AG04449 (cell line): ENCODE results near the gene PARD3B.

Experiments used
- CTCF ChIA-PET: fragments of 350-600 bp; formaldehyde crosslinking; extraction: SDS; loops from one replicate; lab custom pipeline; 2021; ENCODE audit warnings: antibody characterized with exemption; lab: Yijun Ruan, JAX
- POLR2A ChIA-PET: fragments of 400-600, 350-600 bp; formaldehyde crosslinking; extraction: SDS; loops from one replicate; lab custom pipeline; 2020; ENCODE audit warnings: antibody characterized with exemption, inconsistent platforms; lab: Yijun Ruan, JAX
- DNase-seq: peaks from one replicate; pipeline ENCODE4 v3.0.0-alpha.2; 2010; ENCODE audit warnings: low read depth, low spot score
- H3K4me3 ChIP-seq: 2 replicates; pipeline ENCODE4 v1.5.1; 2011; ENCODE audit warnings: low read depth, mild to moderate bottlenecking, control low read depth, low read length
- TF ChIP-seq, protein P1 (sequence below): IDR thresholded peaks from one replicate; pipeline ENCODE4 v1.5.1; 2011; ENCODE audit warnings: mild to moderate bottlenecking, moderate library complexity, low read length, control low read depth, inconsistent platforms; ENCODE audit not compliant: insufficient read depth; ENCODE audit errors: missing control alignments

PARD3B gene

GRCh38 chr2:205438241-205438640 is 893.0 kb downstream of the PARD3B start:
- ChIA-PET CTCF (no interaction called here), POLR2A (no interaction called here)
- TF ChIP-seq, protein P1, sequence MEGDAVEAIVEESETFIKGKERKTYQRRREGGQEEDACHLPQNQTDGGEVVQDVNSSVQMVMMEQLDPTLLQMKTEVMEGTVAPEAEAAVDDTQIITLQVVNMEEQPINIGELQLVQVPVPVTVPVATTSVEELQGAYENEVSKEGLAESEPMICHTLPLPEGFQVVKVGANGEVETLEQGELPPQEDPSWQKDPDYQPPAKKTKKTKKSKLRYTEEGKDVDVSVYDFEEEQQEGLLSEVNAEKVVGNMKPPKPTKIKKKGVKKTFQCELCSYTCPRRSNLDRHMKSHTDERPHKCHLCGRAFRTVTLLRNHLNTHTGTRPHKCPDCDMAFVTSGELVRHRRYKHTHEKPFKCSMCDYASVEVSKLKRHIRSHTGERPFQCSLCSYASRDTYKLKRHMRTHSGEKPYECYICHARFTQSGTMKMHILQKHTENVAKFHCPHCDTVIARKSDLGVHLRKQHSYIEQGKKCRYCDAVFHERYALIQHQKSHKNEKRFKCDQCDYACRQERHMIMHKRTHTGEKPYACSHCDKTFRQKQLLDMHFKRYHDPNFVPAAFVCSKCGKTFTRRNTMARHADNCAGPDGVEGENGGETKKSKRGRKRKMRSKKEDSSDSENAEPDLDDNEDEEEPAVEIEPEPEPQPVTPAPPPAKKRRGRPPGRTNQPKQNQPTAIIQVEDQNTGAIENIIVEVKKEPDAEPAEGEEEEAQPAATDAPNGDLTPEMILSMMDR: no peak
- peak; percentile 4 for DNase-seq
- H3K4me3 ChIP-seq: no peak overlapping the region

- no peak for DNase-seq
- ChIA-PET POLR2A (no interaction called here), CTCF (no interaction called here)
- no peak overlapping the region for H3K4me3 ChIP-seq
- TF ChIP-seq, protein P1: no peak
These were observed 894.3 kb downstream of the PARD3B start for GRCh38 chr2:205439621-205440020.

DNA sequence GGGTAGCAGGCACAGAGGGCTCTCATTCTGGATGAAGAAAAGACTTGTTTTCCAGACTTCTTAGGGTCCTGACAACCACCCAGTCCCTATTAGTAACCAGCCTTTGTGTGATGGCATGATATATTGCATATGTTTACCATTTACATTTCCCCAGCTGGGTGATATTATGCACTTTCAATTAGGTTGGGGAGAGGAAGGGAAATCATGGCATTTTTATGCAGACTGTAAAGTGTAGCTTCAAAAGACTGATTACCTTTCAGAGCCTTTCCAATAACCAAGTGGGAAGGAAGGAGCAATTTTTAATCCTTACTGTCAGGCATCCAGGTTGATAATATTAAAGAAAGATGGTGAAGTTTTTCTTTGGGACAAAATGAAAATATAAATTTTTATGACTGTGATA is 896.2 kb downstream of the PARD3B start:
- TF ChIP-seq, protein P1: no peak
- ChIA-PET CTCF (no interaction called here), POLR2A (no interaction called here)
- H3K4me3 ChIP-seq: no peak overlapping the region
- no peak for DNase-seq

DNA sequence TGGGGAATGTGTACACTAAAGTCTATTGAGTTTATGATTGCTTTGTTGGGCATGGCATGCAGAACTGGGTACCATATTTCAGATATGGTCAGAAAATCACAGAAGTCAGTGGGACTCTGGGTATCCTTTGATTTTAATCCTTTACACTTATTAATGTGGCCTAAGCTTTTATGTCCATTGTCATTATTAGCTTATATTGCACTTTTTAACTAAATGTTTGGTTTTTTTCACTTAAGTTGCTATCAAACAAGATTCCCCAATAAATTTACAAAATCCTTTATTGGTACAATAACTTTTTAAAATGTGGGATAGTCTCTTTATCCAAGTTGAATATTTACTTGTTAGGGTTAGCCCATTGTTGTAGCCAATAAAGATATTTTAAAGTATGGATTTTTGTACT is 902.9 kb downstream of the PARD3B start:
- DNase-seq: no peak
- no peak overlapping the region for H3K4me3 ChIP-seq
- TF ChIP-seq, protein P1: no peak
- ChIA-PET POLR2A (no interaction called here), CTCF (no interaction called here)

DNA sequence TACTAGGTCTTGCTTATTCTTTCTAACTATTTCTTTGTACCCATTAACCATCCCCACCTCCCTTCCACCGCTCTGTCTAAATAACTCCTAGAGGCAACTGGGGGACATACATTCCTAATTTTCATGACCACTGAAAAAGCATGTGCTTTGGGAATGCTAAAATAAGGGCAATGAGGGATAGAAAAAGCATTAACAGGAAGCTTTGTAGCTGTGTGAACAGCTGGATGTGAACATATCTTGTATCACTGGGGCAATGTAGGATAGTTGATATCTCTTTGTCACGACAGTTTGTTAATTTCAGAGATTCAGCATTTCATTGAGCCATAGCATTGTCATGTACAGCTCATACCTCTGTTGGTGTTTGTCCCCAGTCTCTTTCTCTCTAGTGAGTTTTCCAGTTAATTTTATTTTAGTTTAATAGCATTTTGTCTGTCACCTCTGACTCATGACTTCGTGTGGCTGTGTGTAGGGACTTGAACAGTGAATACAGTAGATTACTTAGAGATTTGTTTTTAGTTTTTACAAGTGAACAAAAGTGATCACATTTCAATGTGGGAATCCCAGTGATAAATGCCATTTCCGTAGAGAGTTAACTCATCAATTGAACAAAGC is 906.7 kb downstream of the PARD3B start:
- CTCF ChIA-PET: no interaction called here

GRCh38 chr2:205453202-205453601 is 907.9 kb downstream of the PARD3B start:
- DNase-seq: no peak
- CTCF ChIA-PET: interaction anchor here (1.1 kb wide), 1 partner anchor 225 kb away, joined by 3 read pairs; no protein-coding TSS in a partner anchor
- H3K4me3 ChIP-seq: no peak overlapping the region
- POLR2A ChIA-PET: no interaction called here
- TF ChIP-seq, protein P1: no peak

More for the DNA sequence above, 906.7 kb downstream of the PARD3B start:
- TF ChIP-seq, protein P1: no peak
- no peak overlapping the region for H3K4me3 ChIP-seq
- DNase-seq: no peak
- POLR2A ChIA-PET: no interaction called here
